ENCODE results near the gene RASGRF1.
A peak's percentile ranks its signal among the peaks of the same experiment; 100 is the strongest.
"Not testable (repeated sequence)": the region's sequence is repeated elsewhere in the genome, so short reads cannot be mapped to it uniquely, and the experiment has no call there.

RASGRF1 gene

GRCh38 chr15:79117442-79118204 lies 27.0 kb upstream of the RASGRF1 start:
- no peak for TF ChIP-seq GATA1 (IDR thresholded peaks at IDR 0.05; ENCODE audit: low read depth, low read length)
- TF ChIP-seq POLR2A (IDR thresholded peaks at IDR 0.05; ENCODE audit: low read length) = no peak
- DNase-seq = no peak

GRCh38 chr15:79116771-79117170 lies 26.2 kb upstream of the RASGRF1 start:
- no peak for TF ChIP-seq GATA1 (IDR thresholded peaks at IDR 0.05; ENCODE audit: low read depth, low read length)
- no peak for TF ChIP-seq POLR2A (IDR thresholded peaks at IDR 0.05; ENCODE audit: low read length)
- no peak for DNase-seq

GRCh38 chr15:79115986-79116665 lies 25.5 kb upstream of the RASGRF1 start:
- TF ChIP-seq POLR2A (IDR thresholded peaks at IDR 0.05; ENCODE audit: low read length) (no peak), GATA1 (IDR thresholded peaks at IDR 0.05; ENCODE audit: low read depth, low read length) (no peak)
- no peak for DNase-seq

GRCh38 chr15:79113831-79114230 lies 23.3 kb upstream of the RASGRF1 start:
- no peak for DNase-seq

DNA sequence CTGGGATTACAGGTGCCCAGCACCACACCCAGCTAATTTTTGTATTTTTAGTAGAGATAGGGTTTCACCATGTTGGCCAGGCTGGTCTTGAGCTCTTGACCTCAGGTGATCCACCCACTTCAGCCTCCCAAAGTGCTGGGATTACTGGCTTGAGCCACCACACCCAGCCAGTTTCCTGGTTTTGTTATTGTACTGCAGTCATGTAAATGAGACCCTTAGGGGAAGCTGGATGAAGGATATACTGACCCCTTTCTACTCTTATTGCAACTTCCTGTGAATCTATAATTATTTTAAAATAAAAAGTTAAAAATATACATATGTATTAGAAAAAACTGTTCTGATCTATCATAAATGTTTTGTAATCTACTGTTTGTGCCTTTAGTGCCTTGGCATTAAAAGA lies 20.8 kb upstream of the RASGRF1 start:
- DNase-seq = not testable (repeated sequence)

More at GRCh38 chr15:79113831-79114230, 23.3 kb upstream of the RASGRF1 start:
- TF ChIP-seq GATA1 (IDR thresholded peaks at IDR 0.05; ENCODE audit: low read depth, low read length) = no peak
- no peak for TF ChIP-seq POLR2A (IDR thresholded peaks at IDR 0.05; ENCODE audit: low read length)

DNA sequence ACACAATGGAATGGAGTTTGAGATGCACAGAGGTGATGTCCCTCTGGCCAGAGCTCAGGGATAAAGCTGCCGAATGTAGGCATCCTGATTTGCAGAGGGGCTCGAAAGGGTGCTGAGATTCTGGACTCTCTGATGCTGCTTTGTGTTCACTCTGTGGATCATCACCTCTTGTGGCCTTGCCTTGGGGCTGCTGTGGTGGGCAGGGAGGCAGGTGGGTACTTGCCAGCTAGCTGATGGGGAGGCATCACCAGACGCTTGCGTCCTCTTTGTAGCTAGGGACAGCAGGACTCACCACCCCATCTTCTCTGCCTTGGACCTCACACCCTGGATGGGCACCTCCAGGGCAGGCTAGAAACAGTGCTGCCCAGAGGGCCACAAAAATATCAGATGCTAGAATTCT lies 14.6 kb upstream of the RASGRF1 start:
- no peak for TF ChIP-seq POLR2A (IDR thresholded peaks at IDR 0.05; ENCODE audit: low read length)
- no peak for TF ChIP-seq GATA1 (IDR thresholded peaks at IDR 0.05; ENCODE audit: low read depth, low read length)
- DNase-seq = no peak

- TF ChIP-seq POLR2A (IDR thresholded peaks at IDR 0.05; ENCODE audit: low read length) = no peak
- no peak for TF ChIP-seq GATA1 (IDR thresholded peaks at IDR 0.05; ENCODE audit: low read depth, low read length)
Measured at GRCh38 chr15:79102595-79102994, 12.0 kb upstream of the RASGRF1 start.

DNA sequence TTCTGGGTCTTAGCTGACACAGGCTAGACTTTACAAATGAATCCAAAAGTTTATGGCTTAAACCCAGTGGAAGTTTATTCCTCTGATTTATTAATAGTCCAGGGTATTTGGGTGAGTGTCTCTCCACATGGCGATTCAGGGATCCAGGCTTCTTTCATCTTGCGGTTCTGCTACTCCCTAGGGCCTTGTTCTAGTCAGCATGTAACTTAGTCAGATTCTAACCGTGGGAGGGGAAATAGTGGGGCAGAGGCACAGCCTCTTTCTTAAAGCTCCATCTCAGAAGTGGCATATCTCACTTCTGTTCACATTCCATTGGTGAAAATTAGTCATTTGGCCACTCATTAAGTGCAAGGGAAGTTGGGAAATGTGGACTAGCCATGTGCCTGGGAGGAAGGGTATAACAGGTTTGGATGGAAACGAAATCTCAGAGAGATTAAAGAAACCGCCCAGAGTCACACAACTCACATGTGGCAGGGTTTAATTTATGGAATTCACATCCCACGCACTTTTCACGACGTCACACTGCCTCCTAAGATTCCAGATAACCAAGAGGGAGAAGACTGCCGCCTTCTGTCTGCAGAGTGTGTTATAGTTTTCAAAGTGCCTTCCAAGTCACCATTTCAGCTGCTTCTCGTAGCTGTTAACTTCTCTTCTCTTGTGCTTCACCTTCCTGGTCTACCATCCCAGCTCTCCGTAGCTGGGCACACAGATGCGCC lies 11.4 kb upstream of the RASGRF1 start:
- DNase-seq = no peak
- TF ChIP-seq POLR2A (IDR thresholded peaks at IDR 0.05; ENCODE audit: low read length) (no peak), GATA1 (IDR thresholded peaks at IDR 0.05; ENCODE audit: low read depth, low read length) (no peak)

More at GRCh38 chr15:79102595-79102994, 12.0 kb upstream of the RASGRF1 start:
- no peak for DNase-seq

DNA sequence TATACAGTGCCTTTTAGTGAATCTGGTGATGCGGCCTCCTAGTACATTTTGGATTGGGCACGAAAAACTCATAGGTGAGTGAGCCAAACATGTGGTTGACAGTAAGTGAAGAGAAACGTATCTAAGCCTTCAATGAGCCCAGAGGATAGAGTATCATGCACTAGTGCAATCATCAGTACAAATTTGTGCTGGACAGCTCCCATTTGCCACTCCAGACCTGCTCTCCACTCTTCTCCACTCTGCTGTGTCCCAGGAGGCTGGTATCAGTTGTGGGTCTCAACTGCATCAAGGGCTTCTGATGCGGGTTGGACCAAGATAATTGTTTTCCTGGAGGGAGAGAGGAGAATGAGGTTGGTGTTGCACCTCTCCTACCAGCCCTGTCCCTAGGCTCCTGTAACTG lies 9.1 kb upstream of the RASGRF1 start:
- no peak for DNase-seq

DNA sequence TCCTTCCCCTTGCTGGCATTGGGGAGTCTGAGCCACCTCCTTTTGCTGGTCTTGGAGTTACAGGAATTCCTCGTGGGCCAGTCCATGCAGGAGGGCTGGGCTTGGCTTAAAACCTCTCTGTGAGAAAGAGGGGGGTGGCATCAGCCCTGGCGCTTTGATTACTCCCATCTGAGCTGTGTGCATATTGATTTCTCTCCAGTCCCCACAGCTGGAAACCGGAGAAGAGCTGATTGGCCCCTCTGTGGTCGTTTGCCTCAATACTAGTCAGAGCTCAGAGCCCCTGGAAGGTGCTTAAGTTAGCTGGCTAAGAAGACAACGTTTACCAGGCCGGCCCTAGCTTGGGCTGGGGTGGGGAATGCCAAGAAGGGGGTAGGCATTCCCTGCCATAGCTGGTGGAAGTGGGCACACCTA lies 4.0 kb upstream of the RASGRF1 start:
- TF ChIP-seq GATA1 (IDR thresholded peaks at IDR 0.05; ENCODE audit: low read depth, low read length) = no peak
- TF ChIP-seq POLR2A (IDR thresholded peaks at IDR 0.05; ENCODE audit: low read length) = no peak
- DNase-seq = no peak

More for the DNA sequence above, 9.1 kb upstream of the RASGRF1 start:
- TF ChIP-seq POLR2A (IDR thresholded peaks at IDR 0.05; ENCODE audit: low read length) (no peak), GATA1 (IDR thresholded peaks at IDR 0.05; ENCODE audit: low read depth, low read length) (no peak)

GRCh38 chr15:79093352-79093935 lies 2.9 kb upstream of the RASGRF1 start:
- TF ChIP-seq POLR2A (IDR thresholded peaks at IDR 0.05; ENCODE audit: low read length) (no peak), GATA1 (IDR thresholded peaks at IDR 0.05; ENCODE audit: low read depth, low read length) (no peak)
- no peak for DNase-seq

DNA sequence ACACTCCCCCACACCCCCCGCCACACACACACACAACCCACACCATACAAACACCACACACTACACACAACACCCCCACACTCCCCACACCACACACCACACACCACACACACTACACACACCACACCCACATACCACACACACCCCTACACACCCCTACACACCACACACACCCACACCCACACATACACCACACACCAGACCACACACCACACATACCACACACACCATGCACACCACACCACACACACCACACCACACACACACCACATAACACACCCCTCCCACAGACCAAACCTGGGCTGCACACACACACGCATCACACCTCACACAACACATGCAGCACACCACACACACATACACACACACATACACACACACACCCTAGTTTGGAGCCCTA lies 1.8 kb upstream of the RASGRF1 start:
- no peak for DNase-seq
- TF ChIP-seq GATA1 (IDR thresholded peaks at IDR 0.05; ENCODE audit: low read depth, low read length) (no peak), POLR2A (IDR thresholded peaks at IDR 0.05; ENCODE audit: low read length) (no peak)

DNA sequence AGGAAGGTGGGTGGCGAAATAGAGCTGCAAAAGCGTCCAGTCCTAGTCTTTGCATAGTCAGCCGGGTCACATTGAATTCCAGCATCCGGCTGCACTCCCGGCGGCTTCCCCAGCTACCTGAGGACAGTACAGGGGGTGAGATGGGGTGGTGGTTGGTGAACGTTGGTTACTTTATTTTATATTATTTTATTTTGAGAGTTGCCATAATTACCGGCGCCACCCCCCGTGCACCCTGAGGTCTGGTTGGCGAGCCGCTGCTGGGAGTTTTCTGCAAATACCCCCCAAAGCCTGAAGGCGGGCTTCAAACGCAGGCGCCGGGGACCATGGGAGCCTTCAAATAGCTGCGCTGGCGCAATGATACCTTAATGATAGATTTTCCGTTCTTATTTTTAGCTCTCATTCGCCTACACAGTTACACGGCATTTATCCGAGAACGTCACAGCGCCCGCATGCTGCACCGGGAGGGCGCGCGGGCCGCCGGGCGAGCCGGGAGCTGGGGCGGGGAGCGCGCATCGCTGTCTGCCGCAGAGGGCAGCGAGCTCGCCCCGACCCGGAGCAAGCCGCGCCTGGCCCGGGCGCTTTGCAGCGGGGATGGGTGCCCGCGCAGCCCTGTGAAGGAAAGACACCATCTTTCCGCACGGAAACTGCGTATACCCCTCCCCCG lies 756 bp upstream of the RASGRF1 start:
- TF ChIP-seq GATA1 (IDR thresholded peaks at IDR 0.05; ENCODE audit: low read depth, low read length) (no peak), POLR2A (IDR thresholded peaks at IDR 0.05; ENCODE audit: low read length) (no peak)
- DNase-seq = peak; percentile 23 to 25

Data from erythroblast (primary cell).